Measurements from ENCODE around the gene IGFBP3.

The IGFBP3 gene

GRCh38 chr7:45872116-45873034, 48.7 kb downstream of the IGFBP3 start:
- no peak for DNase-seq (ENCODE audit: low read depth)

- no peak for DNase-seq (ENCODE audit: low read depth)
Observed at GRCh38 chr7:45869426-45869825, 51.6 kb downstream of the IGFBP3 start.

GRCh38 chr7:45867471-45867870, 53.6 kb downstream of the IGFBP3 start:
- no peak for DNase-seq (ENCODE audit: low read depth)

DNA sequence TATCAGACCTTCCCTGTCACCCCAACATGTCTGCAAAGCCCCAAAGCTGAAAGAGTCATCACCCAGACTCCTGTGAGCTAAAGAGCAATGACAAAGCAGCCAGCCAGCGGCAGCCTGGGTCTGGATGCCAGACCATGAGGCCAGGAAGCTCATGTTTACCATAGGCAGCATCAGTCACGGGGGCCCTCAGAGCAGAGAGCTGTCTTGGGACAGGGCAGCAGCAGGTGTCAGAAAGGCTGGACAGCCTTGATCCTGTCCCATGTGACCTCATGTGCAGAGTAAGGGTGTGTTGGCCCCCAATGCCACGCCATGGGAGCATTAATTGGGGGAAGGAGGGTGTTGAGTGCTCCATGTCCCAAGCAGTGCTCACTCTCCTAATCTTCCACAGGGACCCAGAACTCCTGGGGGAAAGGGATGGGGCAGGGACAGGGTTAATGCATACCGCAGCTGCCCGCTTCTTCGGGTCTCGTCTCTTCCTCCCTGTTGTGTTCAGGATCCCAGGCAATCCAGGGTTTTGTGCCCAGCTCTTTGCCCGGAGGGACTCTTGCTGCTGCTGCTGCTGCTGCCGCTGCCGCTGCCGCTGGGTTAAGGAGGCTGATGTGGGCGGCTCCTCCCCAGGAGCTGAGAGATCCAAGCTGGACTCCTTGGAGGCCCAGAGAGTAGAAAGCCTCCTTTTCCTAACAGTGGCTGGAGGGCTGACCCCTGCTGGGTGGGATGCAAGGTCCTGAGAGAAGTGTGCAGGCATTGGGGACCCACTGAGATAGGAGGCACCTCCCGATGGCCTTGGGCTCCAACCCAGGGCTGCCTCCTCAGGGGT, 55.3 kb downstream of the IGFBP3 start:
- no peak for DNase-seq (ENCODE audit: low read depth)

DNA sequence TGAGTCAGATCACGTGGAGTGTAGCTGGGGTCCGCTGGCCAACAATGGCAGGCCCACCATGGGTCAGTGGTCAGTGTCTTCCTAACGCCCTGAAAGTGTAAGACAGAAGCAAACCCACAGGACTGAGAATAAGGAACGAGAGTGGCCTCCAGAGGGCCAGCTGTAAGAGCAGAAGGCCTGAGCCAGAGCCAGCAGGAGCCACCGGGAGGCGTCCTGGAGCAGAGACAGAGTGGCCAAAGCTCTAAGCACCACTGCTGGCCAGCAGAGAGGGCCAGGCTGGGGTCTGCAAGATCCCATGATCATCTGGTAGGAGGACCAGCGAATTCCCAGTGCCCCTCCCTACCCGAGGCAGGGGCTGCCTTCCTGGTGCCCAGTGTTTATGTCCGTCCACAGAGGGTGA, 57.4 kb downstream of the IGFBP3 start:
- no peak for DNase-seq (ENCODE audit: low read depth)
